IPS-15b (cell line): Measurements from ENCODE around the gene HACD1.
"Not testable (repeated sequence)": the region's sequence is repeated elsewhere in the genome, so short reads cannot be mapped to it uniquely, and the experiment has no call there.

Source experiments
- H3K27me3 ChIP-seq: one replicate; pipeline ENCODE4 v1.6.1; 2013; ENCODE audit warnings: low read length; ENCODE audit not compliant: control insufficient read depth, insufficient read depth
- H3K36me3 ChIP-seq: one replicate; pipeline ENCODE4 v1.6.1; 2013; ENCODE audit warnings: low read length; ENCODE audit not compliant: control insufficient read depth, insufficient read depth
- H3K4me1 ChIP-seq: one replicate; pipeline ENCODE4 v1.6.1; 2013; ENCODE audit warnings: mild to moderate bottlenecking, low read length; ENCODE audit not compliant: control insufficient read depth, insufficient read depth
- H3K4me3 ChIP-seq: one replicate; pipeline ENCODE4 v1.5.1; 2013; ENCODE audit warnings: low read depth, low read length
- H3K9ac ChIP-seq: one replicate; pipeline ENCODE4 v1.6.1; 2013; ENCODE audit warnings: low read depth, mild to moderate bottlenecking, low read length
- H3K9me3 ChIP-seq: one replicate; pipeline ENCODE4 v1.6.1; 2013; ENCODE audit warnings: mild to moderate bottlenecking, low read length; ENCODE audit not compliant: control insufficient read depth, insufficient read depth

The HACD1 gene

GRCh38 chr10:17599089-17599488 lies 18.1 kb downstream of the HACD1 start:
- Histone ChIP-seq H3K36me3 (no peaks in the 10 kb centered on the region), H3K27me3 (no peaks in the 10 kb centered on the region), H3K4me1 (no peaks in the 10 kb centered on the region), H3K9ac (no peak overlapping the region), H3K4me3 (no peak overlapping the region), H3K9me3 (no peaks in the 10 kb centered on the region)

- Histone ChIP-seq H3K27me3 (no peaks in the 10 kb centered on the region), H3K4me1 (no peaks in the 10 kb centered on the region), H3K4me3 (no peak overlapping the region), H3K36me3 (no peaks in the 10 kb centered on the region), H3K9ac (no peak overlapping the region), H3K9me3 (no peaks in the 10 kb centered on the region)
These were observed 19.8 kb downstream of the HACD1 start for GRCh38 chr10:17597386-17597785.

- Histone ChIP-seq H3K9me3 (no peaks in the 10 kb centered on the region), H3K9ac (no peak overlapping the region), H3K4me1 (no peaks in the 10 kb centered on the region), H3K4me3 (no peak overlapping the region), H3K36me3 (no peaks in the 10 kb centered on the region), H3K27me3 (no peaks in the 10 kb centered on the region)
These were observed 26.1 kb downstream of the HACD1 start for GRCh38 chr10:17590969-17591645.

- H3K9ac ChIP-seq, H3K27me3 ChIP-seq, H3K36me3 ChIP-seq, H3K4me3 ChIP-seq, H3K9me3 ChIP-seq, H3K4me1 ChIP-seq: not testable (repeated sequence)
These were observed 27.9 kb downstream of the HACD1 start for GRCh38 chr10:17589316-17589715.

GRCh38 chr10:17588420-17588819 lies 28.8 kb downstream of the HACD1 start:
- no peaks in the 10 kb centered on the region for H3K27me3 ChIP-seq
- H3K9ac ChIP-seq: no peak overlapping the region
- H3K36me3 ChIP-seq: no peaks in the 10 kb centered on the region
- H3K4me3 ChIP-seq: no peak overlapping the region
- H3K9me3 ChIP-seq: no peaks in the 10 kb centered on the region
- no peaks in the 10 kb centered on the region for H3K4me1 ChIP-seq

- H3K36me3 ChIP-seq, H3K9me3 ChIP-seq, H3K9ac ChIP-seq, H3K4me3 ChIP-seq, H3K4me1 ChIP-seq, H3K27me3 ChIP-seq: not testable (repeated sequence)
These were observed 29.9 kb downstream of the HACD1 start for GRCh38 chr10:17587321-17587720.

- no peaks in the 10 kb centered on the region for H3K4me1 ChIP-seq
- no peak overlapping the region for H3K4me3 ChIP-seq
- H3K27me3 ChIP-seq: no peaks in the 10 kb centered on the region
- no peak overlapping the region for H3K9ac ChIP-seq
- no peaks in the 10 kb centered on the region for H3K9me3 ChIP-seq
- H3K36me3 ChIP-seq: no peaks in the 10 kb centered on the region
These were observed 30.3 kb downstream of the HACD1 start for GRCh38 chr10:17586821-17587234.

GRCh38 chr10:17585016-17585415 lies 32.2 kb downstream of the HACD1 start:
- Histone ChIP-seq H3K9ac (no peak overlapping the region), H3K9me3 (no peaks in the 10 kb centered on the region), H3K4me3 (no peak overlapping the region), H3K4me1 (no peaks in the 10 kb centered on the region), H3K36me3 (no peaks in the 10 kb centered on the region), H3K27me3 (no peaks in the 10 kb centered on the region)

- H3K27me3 ChIP-seq: no peaks in the 10 kb centered on the region
- H3K9ac ChIP-seq: no peak overlapping the region
- H3K4me3 ChIP-seq: no peak overlapping the region
- H3K9me3 ChIP-seq: no peaks in the 10 kb centered on the region
- no peaks in the 10 kb centered on the region for H3K4me1 ChIP-seq
- H3K36me3 ChIP-seq: no peaks in the 10 kb centered on the region
These were observed 36.3 kb downstream of the HACD1 start for GRCh38 chr10:17580885-17581284.

- Histone ChIP-seq H3K9me3 (no peaks in the 10 kb centered on the region), H3K4me1 (no peaks in the 10 kb centered on the region), H3K9ac (no peak overlapping the region), H3K36me3 (no peaks in the 10 kb centered on the region), H3K27me3 (no peaks in the 10 kb centered on the region), H3K4me3 (no peak overlapping the region)
These were observed 38.6 kb downstream of the HACD1 start for GRCh38 chr10:17578603-17579002.

- no peak overlapping the region for H3K9ac ChIP-seq
- no peaks in the 10 kb centered on the region for H3K36me3 ChIP-seq
- no peaks in the 10 kb centered on the region for H3K4me1 ChIP-seq
- H3K4me3 ChIP-seq: no peak overlapping the region
- no peaks in the 10 kb centered on the region for H3K27me3 ChIP-seq
- no peaks in the 10 kb centered on the region for H3K9me3 ChIP-seq
These were observed 40.4 kb downstream of the HACD1 start for GRCh38 chr10:17576768-17577167.

- H3K4me1 ChIP-seq: peaks cover 17% of the 10 kb centered on the region
- no peak overlapping the region for H3K4me3 ChIP-seq
- no peaks in the 10 kb centered on the region for H3K27me3 ChIP-seq
- no peak overlapping the region for H3K9ac ChIP-seq
- no peaks in the 10 kb centered on the region for H3K9me3 ChIP-seq
- no peaks in the 10 kb centered on the region for H3K36me3 ChIP-seq
These were observed 52.3 kb downstream of the HACD1 start for GRCh38 chr10:17564911-17565310.
